Tibial nerve (tissue), 4 donors: ENCODE measurements around the gene MELTF.

ENCODE experiments used
- EP300 ChIP-seq, 2 donors: sonication (generic); formaldehyde crosslinking; IDR thresholded peaks; one replicate each; pipeline ENCODE4 v1.6.1; 2017; ENCODE audit warnings: antibody characterized with exemption in 2 of 2, mild to moderate bottlenecking in 1 of 2
- POLR2A ChIP-seq, 2 donors: fragments of 450-650 bp; IDR thresholded peaks; one replicate each; pipeline ENCODE4 v1.6.1; 2017; ENCODE audit warnings: antibody characterized with exemption in 2 of 2, mild to moderate bottlenecking in 2 of 2, moderate library complexity in 2 of 2
- TF ChIP-seq, protein P1 (sequence below), 5 experiments: fragments of 200-600 bp in 3 of 5; fragments of 450-650 bp in 2 of 5; sonication (generic) in 3 of 5; IDR thresholded peaks; one replicate each; pipeline ENCODE4 v1.5.1; 2016 to 2019; ENCODE audit warnings: antibody characterized with exemption in 5 of 5, mild to moderate bottlenecking in 3 of 5, moderate library complexity in 2 of 5

DNA sequence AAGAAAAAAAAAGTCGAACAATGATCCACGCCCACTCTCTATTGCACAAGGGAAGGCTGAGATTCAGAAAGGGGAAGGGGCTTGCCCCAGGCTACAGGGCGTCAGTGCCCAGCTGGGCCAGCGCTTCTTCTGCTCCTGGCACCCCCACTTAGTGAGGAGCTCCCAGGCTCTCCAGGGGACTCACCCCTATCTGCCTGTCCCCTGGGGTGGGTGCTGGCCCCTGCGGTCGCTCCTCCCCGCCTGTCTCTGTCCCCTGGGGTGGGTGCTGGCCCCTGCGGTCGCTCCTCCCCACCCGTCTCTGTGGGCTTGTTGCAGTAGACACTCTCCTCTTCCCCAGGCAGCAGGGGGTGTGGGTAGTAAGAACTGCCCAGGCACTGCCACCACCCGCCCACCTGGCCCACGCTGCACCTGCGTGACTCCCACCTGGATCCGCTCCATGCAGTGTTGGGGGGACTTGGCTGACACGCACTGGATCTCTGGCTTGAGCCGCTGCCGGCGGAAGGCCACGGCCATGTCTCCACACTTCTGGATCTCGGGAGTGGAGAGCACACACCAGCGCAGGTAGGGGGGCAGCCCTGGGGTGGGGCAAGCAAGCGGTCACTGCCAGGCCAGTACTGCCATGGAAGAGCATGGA lies 14.6 kb downstream of the MELTF start:
- TF ChIP-seq POLR2A (IDR thresholded peaks at IDR 0.05) (no peak), EP300 (IDR thresholded peaks at IDR 0.05) (no peak)
- TF ChIP-seq, protein P1, sequence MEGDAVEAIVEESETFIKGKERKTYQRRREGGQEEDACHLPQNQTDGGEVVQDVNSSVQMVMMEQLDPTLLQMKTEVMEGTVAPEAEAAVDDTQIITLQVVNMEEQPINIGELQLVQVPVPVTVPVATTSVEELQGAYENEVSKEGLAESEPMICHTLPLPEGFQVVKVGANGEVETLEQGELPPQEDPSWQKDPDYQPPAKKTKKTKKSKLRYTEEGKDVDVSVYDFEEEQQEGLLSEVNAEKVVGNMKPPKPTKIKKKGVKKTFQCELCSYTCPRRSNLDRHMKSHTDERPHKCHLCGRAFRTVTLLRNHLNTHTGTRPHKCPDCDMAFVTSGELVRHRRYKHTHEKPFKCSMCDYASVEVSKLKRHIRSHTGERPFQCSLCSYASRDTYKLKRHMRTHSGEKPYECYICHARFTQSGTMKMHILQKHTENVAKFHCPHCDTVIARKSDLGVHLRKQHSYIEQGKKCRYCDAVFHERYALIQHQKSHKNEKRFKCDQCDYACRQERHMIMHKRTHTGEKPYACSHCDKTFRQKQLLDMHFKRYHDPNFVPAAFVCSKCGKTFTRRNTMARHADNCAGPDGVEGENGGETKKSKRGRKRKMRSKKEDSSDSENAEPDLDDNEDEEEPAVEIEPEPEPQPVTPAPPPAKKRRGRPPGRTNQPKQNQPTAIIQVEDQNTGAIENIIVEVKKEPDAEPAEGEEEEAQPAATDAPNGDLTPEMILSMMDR (IDR thresholded peaks at IDR 0.05) = no peak
